Activated T-cell treated with anti-CD3 and anti-CD28 coated beads for 4 hours (primary cell): ENCODE results near the gene SH3RF3.
"Not testable (repeated sequence)": the region's sequence is repeated elsewhere in the genome, so short reads cannot be mapped to it uniquely, and the experiment has no call there.

Experiments
- DNase-seq: peaks from one replicate; pipeline ENCODE4 v3.0.0-alpha.2; 2020

SH3RF3 gene

DNA sequence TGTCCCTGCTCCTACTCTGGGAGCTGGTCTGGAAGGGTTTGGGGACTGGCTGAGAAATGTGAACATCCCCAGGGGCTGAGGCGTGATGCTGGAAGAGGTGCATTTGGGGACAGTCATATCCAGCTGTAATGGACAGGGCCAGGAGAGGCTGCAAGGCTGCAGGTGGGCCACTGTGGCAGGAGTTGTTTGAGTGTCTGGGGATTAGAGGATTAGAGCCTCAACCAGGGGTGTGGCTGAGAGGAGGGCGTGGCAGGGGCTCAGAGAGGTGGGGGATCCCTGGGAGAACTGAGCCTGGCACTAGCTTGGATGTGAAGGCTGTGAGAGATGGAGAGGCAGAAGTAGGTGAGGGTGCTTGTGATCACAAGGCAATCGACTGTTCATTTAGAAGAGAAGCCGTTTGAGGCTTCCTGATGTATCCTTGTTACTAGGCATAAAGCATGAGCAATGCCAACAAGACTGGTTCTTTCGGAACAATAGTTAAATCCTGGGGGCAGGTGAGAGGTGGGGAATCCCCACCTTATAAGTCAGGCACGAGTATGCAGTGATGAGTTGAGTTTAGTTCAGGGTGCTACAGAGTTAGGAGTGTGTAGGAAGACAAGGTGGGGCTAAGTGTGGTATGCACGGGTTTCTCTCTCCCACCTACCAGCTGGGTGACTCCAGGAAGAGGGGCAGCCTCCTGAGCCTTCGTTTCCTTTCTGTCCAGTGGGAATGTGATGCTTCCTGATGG is 31.9 kb downstream of the SH3RF3 start:
- no peak for DNase-seq

DNA sequence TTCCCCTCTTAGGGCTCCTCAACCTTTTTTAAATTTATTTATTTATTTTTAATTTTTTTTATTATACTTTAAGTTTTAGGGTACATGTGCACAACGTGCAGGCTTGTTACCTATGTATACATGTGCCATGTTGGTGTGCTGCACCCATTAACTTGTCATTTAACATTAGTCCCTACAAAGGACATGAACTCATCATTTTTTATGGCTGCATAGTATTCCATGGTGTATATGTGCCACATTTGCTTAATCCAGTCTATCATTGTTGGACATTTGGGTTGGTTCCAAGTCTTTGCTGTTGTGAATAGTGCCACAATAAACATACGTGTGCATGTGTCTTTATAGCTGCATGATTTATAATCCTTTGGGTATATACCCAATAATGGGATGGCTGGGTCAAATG is 33.4 kb downstream of the SH3RF3 start:
- DNase-seq: not testable (repeated sequence)

DNA sequence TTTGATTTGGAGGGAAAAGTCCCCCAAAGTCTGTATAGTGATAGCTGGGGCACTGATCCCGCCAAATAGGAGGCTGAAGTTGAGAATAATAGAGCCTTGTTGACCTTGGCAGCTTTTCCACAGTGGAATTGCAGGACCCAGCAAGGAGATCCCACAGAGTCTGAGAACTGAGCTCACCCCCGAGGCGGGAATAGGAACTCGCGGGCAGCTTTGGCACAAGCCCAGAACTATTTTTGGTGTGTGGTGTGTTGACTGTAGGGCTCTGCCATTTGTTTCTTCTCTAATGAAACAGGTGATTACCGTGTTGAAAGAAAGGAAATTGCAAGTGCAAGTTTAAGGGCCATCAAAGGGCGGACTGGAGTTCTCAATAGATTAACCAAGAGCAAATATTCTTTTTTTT is 34.0 kb downstream of the SH3RF3 start:
- no peak for DNase-seq

DNA sequence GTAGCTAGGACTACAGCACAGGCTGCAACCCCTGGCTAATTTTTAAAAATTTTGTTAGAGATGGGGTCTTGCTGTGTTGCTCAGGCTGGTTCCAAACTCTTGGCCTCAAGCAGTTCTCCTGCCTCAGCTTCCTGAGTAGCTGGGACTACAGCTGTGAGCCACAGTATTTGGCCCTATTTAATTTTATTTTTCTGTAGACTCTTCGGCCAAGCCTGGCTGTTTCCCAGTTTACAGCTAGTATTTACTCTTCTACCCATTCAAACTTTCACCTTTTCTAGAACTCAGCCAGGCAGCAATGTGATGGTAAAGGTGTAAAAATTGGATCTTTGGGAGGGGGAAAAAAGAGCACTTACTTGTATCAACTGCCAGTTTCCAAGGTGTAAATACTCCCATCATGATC is 35.3 kb downstream of the SH3RF3 start:
- DNase-seq: no peak

DNA sequence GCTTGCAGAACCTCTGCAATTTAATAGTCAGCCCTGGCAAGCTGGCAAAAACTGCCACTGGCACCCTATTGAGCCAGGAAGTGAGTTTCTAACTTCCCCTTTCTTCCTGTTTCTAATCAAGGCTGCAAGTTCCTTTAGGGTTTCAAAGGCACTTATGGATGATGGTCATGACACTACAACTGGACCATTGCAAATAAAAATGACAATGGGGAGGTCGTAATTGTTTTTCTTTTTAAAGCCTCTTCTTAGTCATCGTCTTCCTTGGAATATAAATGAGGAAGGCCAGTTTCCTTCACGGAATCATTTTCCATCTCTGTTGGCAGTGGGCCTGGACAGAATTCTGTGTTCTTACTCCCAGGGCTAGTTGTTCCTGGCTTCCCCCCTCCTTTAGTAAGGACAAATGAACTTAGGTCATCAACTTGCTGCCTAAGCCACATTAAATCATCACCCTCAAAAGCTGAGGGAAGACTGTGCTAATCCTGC is 35.8 kb downstream of the SH3RF3 start:
- DNase-seq: no peak

DNA sequence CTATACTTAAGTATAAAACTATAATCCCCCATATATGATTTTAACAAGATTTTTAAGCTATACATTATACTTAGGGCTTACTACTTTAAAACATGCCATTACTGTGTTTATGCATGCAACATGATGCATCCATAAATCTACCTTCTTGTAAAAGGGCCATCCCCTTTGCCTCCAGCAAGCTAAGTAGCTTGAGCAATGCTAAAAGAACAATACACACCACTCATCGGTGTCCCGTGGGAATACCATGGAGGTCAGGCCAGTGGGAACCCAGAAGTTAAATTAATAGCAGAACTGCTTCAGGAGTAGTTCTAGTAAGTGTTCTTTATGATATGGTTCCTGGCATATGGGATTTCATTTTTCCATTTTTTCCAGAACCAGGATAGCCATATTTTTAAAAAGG is 37.8 kb downstream of the SH3RF3 start:
- no peak for DNase-seq

DNA sequence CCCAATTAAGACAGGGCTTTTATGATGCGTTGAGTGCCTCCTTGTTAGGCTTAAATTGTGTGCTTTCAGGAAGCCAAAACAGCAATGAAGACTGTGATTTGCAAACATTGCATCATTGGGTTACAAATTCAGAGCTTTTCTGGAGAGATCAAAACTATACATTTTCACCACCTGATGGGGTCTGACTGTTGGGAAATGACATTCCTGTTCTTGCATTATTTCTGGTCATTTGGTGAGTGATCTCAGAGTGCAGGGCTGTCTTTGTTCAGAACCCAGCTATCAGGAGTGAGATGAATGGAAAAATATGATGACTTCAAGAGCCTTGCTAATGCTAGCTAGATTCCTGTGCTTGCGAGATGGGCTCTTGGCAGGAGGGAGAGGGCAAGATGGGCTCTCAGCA is 39.1 kb downstream of the SH3RF3 start:
- no peak for DNase-seq

DNA sequence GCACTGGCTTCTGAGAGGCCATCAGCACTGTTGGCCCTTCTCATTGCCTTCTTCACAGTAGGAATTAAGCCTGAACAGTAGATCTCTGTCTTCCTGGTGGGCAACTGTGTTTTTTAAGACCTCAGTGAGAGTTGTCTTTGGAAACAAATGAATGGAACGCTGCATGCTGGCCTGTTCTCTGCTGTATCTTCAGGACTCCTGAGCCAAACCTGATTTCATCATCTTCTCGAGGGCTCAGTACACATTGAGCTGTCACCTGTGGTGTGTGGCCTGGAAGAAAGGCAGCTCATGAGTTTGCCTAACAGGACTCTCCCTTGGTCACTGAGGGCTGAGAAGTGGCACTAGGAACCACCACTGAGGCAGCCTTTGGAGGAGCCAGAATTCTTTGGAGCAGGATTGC is 39.7 kb downstream of the SH3RF3 start:
- no peak for DNase-seq

DNA sequence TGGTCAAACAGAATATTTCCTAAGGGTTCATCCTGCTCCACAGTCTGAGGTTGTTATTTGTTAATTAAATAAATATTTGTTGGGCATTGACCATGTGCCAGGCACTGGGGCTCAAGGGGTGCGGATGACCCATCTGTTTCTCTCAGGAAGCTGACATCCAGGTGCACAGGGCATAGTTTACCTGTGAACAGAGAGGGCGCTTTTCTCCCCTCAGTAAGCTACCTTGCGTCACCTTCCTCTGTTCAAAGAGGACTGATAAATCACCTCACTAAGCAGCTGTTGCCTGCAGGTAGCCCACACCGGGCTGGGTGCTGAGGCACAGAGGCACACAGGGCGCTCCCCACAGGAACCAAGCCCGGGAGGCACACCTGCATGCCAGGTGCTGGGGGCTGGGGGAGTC is 41.6 kb downstream of the SH3RF3 start:
- DNase-seq: no peak

DNA sequence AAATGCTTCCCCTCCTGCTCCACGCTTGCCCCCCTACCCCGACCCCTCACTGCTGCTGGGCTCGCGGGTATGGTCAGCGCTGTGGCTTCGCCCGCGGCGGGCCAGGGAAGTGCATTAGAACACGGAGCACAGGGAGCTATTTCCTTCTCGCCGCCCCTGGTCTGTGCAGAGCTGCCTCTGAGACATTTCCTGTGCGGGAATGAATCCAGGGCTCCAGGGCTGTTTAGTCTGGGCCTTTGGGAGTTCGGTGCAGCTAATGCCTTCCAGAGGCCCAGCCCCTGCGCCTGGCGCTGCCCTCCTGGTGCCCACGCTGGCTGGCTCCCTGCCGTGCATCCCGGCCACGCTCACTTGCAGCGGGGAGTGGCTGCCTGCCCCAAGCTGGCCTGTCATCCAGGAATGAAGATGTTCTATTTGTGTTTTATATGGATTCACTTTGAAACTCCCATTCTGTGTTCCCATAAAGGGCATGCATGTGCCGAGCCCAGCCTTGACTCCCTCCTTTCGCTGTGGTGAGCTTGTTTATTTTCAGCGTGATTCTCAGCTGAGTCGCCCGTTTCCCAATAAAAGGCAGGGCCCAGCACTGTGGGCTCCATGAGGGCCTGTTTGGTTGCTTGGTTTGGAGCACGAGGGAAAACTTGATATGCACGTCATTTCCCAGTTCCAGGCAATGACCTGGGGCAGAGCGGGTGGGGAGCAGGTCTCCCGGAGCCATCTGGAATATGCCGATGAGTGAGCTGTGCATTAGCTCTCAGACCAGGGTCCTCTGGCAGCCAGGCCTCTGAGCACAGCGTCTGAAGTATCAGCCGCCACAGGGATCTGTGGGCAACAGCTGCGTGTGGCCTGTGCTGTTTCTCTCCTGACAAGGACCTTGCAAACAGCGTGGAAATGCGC is 42.7 kb downstream of the SH3RF3 start:
- DNase-seq: no peak

DNA sequence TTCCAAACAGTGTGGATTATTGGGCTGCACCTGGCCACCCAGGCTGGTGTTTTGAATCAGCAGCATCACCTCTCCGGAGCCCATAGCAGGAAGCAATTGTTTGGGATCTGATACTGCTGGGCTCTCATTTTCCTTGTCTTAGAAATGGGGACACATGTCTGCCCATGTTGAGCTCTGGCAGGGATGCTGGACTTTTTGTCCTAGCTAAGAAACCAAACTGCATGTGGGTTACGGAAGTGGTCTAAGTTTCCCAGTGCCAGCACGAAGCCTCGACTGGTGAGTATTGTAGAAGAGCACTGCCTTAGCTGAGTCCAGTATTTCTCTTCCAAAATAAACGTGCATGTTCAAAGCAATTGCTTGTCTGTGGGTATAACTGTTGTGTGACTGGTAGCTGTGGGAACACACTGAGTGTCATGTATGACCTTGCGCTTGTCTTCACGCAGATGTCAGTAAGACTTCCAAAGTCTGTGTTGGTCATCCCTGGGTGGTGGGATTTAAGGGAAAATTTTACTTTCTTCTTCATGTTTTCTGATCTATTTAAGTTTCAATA is 43.6 kb downstream of the SH3RF3 start:
- DNase-seq: no peak

DNA sequence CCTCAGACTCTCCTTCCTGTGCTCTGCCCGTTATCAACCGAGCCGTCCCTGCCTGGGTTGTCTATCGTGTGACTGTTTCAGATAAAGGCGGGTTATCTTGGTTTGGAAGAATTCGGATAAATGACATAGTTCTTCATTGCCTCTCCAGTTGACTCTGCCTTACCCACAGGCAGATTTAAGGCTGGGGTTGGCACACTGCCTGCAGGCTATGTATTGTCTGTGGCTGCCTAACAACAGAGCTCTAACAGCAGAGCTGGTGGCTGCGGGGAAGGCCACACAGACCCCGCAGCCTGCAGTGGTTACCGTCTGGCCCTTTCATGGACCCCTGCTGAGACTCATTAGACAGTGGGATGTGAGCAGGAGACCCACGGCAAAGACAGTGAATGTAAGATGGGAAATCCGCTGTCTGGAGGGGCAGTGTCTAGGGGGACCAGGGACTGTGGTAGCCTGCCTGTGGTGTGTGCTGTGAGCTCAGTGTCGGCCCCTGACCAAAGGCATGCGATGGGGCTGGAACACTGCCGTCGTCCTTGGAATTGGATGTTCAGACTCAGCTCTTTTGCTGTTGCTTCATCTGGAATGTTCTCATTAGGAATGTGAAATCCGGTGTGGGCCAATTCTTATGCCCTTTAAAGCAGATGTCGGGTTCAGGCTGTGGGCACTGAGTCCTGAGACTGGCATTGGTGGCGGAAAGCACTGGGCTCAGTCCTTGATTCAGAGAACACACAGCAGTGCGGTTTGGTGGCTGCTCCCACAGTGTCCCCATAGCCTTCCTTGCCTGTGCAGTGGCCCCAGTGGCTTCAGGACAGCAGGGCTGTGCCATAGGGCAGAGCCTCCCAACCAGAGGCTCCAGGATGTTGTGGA is 44.5 kb downstream of the SH3RF3 start:
- DNase-seq: no peak

DNA sequence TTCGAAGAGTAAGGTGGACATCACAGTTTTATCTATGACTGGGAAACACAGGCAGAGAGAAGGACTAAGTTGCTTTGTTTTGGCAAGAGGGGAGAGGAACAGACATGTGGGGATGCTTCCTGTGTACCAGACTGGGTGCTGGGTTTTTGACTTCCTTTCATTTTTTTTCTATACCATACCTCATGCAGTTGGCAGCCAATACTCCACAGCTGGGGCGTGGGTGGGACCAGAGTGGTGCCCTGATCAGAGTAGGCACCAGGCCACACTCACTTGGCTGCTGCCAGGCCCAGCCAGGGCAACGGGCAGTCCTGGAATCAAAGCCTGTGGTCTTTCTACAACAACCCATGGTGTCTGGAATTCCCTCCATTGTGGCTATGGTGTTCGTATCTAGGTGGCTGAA is 45.2 kb downstream of the SH3RF3 start:
- DNase-seq: no peak

DNA sequence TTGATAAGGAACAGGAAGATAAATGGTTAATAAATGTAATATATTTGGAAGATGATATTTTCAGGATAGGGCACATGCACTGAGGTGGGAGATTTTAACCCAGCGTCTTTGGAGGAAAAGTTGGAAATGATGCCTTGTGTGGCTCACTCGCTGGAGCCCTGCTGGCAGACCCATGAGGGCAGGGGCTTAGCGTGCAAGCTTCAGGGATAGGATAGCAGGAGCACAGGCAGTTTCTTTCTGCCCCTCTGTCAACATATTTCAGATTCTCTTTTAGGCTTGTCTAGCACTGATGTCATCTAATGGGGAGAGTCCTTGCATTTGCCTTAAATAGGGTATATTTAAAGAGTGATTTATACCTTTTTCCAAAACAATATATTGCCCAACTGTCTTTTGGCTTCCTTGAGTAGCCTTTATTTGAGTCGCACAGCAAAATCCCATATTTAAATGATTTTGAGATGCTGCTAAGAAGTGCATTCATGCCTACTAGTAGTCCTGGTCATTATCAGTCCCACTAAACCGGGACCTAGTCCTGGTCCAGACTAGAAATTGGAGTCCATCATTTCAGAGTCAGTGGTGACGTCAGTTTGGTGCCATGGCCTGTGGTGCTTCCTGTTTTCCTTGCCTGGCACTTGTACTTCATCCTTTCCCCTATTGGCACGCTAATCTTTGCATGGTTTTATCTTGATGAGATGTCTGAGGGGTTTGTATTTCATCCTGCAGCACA is 45.8 kb downstream of the SH3RF3 start:
- no peak for DNase-seq

DNA sequence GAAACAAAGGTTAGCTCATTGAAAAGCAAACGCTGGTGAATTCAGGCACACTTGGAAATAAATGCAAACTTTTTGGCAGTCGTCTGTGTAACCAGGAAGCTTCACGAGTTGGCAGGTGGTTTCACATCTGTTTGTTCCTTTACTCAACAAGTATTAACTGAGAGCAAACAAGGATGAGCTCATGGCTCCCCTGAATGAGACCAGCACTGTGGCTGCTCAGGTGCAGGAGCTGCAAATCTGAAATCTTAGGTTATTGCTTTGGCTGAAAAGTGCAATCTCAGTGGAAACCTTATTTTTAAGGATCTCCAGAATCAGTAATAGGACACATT is 46.3 kb downstream of the SH3RF3 start:
- DNase-seq: no peak

DNA sequence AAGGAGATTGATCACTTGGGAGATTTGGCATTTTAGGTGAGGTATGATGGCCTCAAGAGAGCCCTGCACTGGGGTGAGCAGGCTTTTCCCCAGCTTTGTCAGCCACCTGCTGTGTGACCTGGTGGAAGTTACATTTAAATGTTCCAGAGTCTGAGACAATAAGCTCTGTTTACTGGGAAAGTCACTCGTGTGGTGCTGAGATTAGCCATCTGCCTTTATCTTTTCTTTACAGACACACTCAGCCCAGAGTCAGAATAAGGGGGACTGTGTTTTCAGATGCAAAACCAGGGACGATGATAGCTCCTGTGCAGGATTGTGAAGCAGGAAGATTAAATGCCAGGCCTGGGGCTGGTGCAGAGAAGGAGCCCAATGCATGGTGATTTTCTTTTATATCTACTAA is 47.9 kb downstream of the SH3RF3 start:
- no peak for DNase-seq

DNA sequence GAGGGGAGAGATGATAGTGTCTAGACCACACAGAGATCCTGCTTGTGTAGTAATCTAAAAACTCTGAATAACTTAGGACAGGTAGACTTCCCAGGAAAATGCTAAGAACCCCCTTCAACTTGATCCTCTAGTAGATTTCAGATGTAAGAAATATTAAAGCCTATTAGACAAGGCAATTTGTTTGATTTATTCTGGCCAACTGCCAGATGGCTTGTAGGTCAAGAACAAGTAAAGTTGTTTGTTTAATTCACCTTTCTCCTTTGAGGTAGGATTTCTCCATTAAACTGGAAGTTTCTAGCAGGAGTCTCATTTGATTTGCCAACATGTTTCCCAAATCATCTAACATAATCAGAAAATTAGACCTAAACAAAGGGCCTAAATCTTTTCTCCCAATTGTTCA is 48.6 kb downstream of the SH3RF3 start:
- no peak for DNase-seq

DNA sequence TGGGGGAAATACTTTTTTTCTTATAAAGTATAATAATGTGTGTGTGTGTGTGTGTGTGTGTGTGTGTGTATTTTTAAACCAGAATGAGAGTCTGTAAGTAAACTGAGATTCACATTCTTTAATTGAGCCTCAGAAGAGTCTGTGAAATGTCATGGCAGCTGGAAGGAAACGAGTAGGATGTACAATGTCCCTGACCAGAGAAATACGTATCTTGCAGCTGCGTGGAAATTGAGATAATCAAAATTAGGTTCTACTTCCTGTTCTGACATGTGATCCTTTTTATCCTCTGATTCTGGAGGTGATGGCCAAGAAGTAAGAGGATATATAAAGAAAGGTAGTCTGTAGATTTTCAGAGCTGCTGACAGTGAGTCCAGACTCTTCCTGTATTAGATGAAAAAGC is 50.0 kb downstream of the SH3RF3 start:
- no peak for DNase-seq

DNA sequence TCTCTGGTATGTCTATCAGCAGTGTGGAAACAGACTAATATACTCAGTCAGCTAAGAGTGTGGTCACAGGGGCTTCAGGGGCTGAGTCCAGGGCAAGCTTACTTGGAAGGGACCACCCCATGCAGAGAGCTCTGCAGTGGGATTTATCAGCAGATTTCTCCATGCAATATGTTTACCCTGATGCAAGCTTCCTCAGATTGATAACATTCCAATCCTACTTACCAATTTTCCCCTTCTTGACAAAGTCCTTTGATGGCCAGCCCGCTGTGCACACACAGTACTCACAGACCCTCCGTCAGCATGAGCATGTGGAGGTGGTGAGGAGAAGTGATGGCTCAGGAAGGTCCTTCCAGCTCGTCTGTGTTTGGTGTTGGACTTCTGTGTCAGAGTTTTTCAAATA is 51.8 kb downstream of the SH3RF3 start:
- no peak for DNase-seq

DNA sequence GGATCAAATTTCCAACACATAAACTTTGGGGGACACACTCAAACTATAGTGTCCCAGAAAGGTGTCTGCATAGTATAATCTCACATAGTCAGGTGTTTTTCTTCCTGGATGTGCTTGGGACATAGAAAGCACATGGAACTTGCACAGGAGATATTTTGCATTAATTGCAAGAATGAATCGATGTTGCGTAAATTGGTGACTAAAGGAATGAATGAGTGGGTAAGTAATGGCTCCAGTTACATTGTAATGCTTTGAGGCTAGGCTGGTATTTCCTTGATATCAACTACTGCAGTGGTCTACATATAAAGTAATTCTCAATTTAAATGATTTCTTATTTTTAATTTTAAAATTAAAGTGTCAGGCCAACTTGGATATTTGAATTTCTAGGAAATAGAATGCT is 53.4 kb downstream of the SH3RF3 start:
- no peak for DNase-seq

DNA sequence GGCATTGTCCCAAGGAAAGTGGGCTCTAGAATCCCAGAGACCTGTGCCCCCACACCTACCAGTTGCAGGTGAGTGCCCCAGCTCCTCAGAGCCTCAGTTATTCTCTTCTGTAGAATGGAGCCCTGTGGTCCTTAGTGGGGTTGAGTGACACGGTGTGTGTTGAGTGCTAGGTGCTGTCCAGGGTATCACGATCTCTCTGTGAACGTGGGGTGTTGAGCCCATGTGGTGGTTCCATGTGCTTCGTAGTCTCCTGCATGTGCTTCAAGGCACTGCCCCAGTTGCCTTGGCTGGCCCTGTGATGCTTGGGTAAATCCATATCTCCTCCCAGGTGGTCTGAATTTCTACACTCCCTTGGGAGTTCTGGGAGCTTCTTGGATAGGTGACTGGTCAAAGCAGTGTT is 54.9 kb downstream of the SH3RF3 start:
- no peak for DNase-seq

DNA sequence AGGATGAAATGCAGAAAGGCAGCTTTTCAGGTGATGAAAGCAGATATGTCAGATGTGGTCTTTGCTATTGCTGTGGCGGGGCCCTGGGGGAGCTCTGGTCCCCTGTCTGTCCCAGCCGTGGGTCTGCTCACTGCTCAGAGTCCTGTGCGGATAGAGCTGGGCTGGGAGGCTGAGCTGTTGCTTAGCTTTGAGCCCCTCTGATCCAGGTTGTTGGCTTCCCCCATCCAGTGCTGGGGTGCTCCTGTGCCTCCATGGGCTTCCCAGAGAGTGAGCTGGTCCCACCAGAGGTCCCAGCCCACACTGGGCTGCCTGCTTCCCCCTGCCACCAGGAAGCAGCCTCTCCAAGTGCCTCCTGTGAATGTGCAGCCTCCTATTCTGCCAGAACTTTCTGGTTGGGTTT is 55.4 kb downstream of the SH3RF3 start:
- no peak for DNase-seq

DNA sequence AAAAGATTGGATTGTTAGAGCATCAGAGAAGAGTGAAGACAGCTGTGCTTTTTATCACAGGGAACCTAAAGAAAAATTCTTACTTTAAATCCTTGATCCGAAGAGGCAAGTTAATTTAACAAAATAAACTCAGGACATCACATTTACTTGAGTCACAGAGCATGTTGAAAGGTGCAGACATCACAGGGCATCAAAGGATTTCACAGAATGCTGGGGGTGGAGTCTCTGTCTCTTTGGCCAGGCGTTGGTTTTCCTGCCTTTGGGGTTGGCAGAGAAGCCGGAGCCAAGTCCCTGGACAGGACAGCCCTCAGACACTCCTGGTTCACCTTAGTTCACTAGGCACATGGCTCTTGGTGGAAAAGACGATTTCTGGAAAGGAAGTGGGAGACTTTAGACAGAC is 56.3 kb downstream of the SH3RF3 start:
- DNase-seq: no peak
